ENCODE measurements around the gene LPCAT3.

Gene LPCAT3

DNA sequence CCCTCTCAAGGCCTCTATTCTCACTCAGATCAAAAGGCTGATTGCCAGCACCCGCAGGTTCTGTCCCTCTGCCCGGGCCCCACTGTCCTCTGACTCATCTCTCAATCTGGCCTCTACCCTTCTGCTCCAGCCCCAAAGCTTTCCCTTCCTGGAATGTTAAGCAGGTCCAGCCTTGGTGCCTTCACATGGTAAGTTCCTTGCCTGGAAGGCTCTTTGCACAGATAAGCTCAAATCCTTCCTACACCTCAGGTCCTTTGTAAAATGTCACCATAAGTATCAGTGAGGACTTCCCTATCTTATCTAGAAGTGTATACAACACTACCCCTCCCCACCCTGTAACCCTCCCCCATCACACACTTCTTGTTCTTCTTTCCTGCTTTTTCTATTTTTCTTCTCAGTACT, 22.2 kb downstream of the LPCAT3 start:
- DNase-seq: no peak

DNA sequence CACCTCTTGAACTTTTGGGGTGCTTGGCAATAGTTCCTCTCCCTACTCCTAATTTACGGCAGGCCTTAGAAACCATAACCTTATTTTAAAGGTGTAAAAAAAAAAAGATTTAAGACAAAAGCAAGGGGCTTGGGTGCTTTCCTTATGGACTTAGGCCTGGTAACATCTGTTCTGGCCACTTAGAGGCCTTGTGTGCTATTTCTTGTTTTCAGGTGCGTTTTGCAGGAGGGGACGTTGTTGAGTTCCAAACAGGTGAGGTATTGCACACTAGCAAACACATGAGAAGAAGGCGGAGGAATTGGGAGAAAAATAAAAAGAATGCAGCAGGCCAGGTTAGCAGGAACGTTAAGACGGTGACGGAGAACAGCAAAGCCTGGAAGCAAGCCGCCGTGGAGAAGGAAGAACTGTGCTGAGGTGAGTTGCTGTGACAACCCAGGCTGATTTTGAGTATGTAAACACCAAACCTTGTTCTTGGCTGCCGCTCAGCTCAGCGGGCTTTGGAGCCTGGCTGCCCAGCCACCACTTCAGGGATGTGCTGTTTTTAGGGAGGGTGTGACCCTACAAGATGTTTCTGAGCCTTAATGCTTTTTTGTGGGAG, 30.2 kb downstream of the LPCAT3 start:
- DNase-seq: peak; percentile 48

DNA sequence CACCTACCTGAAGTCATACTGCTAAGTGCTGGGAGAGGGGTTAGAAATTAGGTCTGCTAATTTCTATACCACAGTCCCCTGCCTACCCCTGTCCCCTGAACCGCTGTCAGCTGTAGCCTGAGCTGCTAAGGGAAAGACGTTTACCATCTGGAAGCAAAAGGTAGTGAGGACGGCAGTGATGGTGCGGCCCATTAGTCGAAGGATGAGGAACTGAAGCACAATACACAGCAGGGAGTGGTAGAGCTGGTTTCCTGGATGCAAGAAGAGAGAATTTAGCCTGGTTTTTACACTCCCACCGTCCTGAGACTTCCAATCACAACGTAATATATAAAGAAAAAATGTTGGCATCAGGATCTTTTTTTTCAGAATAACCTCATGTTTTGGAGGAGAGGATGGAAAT, 35.7 kb downstream of the LPCAT3 start:
- no peak for DNase-seq

DNA sequence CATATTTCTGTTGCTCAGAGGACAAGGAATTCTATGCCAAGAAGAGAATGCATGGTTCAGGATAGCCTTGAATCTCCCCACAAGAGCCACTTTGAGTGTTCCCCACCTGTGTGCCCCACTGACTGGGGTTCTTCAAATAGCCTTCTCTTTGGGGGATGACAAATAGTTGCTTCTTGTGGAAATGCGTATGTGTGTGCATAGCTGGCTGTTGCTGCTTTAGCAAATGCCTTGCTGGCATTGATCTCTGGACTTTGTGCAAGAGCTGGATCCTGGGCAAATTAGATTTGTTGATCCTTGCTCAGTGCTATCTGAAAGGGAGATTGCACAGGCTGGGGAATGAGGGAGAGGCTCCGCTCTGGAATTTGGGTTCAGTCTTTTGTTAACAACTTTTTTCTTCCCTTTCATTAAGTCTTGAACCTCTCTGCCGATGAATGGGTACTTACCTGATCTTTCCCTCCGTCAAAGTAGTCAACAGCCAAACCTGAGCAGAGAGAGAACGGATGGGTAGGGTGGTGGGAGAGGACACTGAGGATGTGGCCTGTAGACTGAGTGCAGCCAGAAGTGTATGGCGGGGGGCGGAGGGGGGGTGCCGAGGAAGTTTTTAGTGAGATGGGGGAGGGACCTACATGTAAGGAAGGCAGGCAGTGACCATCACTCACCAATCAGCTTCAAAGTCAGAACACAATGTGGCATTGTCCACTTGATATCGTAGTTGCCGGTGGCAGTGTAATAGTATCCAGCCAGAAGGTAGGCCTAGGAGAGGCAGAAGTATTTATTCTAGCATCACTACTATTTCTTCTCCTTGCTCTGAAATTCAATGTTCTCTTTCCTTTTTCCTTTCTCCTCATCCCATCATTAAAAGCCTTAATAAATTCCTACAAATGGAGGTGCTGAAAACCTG, 36.9 kb downstream of the LPCAT3 start:
- no peak for DNase-seq

DNA sequence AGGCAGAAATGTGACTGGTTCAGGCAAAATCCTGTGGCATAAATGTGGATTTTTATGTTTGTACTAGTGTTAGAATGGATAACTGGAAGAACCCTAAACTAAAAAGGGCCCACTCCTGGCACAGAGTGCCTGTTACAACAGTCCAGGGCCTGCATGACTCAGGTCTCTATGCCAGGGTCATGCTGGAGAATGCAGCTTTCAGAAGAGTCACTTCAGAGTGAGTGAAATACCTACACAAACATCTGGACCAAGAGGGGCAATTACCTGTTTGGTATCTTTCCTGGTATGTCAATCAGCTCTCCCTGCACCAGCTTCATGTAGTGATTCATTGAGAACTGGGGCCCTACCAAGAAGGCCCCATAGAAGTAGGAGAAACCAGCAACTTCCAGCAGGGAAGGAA, 37.5 kb downstream of the LPCAT3 start:
- no peak for DNase-seq

DNA sequence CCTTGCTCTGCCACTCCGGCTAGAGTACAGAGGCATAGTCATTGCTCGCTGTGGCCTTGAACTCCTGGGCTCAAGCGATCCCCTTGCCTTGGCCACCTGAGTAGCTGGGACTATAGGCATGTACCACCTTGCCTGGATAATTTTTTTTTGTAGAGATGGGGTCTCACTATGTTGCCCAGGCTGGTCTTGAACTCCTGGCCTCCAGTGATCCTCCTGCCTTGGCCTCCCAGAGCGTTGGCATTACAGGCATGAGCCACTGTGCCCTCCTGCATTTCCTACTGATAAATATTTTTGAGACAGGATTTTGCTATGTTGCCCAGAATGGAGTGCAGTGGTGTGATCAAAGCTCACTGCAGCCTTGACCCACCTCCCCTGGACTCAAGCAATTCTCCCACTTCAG, 38.2 kb downstream of the LPCAT3 start:
- DNase-seq: no peak

DNA sequence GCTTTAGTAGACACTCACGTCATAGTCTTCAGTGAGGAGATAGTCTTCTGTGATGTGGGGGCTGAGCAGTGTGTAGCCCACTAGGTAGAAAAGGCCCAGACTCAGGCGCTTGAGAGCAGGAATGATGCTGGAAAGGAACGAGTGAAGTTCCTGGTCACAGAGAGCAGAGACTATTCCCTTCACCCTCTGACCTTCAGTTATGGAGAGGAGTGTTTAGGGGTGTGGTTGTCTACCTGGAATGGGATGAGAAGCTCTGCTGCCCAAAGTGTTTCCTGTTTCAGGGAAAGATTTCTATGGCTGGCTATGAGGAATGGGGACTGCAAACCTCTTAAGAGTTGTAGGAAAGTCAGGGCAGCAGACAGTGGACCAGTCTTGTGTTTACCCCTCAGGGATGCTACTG, 38.8 kb downstream of the LPCAT3 start:
- DNase-seq: no peak

DNA sequence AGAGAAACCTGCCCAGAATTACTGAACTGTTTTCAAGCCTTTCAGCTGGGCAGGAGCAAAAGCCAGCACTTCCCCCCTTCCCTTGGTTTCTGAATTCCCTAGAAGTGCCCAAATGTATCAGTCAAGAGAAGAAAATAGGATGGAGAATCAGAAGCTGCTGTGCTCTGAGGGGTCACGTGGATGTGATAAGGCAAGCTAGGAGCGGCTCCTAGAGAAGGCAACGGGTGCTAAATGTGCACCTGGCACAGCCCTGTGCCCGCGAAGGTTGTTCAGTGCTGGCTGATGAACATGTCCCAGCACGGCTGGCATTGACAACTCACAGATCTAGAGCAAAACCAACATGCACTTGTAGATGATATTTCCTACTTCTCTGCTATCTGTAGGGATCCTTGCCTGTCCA, 39.3 kb downstream of the LPCAT3 start:
- DNase-seq: no peak

DNA sequence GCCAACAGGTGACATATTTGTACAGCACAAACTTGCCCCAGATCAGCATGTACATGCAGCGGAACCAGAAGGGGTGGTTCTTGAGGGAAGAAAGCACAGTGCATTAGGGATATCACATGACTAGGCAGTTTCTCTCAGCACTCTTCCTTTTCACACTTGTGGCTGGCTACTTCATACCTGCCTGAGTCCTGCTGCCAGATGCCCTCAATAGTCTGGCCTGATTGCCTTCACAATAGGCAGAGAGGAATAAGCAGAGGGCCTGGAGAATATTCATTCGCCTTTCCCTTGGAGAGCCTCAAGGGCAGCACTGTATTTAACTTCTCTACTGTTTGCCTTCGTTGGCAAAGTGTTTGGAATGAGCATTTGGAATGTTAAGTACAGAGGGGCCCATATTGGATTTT, 39.7 kb downstream of the LPCAT3 start:
- DNase-seq: no peak

DNA sequence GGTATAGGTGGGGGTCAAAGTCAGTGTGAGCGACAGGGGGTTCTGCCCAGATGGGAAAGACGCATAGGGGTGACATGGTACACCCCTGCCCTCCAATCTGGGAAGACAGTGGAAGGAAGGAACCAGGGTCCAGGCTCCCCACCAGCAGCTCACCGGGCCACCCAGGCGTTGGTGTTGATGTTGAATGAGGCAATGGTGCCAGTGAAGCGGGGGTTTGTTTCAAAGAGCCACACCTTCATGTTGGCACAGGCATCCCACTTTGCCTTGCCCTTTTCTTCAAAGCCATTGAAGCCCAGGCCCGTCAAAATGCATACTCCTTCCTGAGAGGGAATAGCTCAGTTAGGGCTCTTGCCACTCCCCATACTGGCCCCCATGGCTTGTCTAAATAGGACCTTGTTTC, 40.1 kb downstream of the LPCAT3 start:
- DNase-seq: no peak

DNA sequence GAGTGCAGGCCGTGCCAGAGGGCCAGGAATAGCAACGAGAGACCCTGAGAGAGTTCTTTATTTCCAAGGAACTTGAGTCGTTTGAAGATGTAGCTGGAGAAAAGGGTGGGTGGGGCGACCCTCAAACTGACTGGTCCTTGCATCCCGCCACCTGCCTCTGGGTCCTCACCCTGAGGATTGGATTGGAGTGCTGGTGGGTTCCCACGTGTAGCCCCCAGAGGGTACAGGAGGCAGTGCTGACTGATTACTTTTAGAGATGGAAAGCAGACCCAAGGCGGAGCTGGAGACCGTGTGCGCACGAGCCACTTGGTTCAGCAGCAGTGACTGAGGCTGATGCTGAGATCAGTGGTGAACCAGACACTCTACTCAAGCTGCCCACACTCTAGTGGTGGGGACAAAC, 40.6 kb downstream of the LPCAT3 start:
- DNase-seq: no peak

DNA sequence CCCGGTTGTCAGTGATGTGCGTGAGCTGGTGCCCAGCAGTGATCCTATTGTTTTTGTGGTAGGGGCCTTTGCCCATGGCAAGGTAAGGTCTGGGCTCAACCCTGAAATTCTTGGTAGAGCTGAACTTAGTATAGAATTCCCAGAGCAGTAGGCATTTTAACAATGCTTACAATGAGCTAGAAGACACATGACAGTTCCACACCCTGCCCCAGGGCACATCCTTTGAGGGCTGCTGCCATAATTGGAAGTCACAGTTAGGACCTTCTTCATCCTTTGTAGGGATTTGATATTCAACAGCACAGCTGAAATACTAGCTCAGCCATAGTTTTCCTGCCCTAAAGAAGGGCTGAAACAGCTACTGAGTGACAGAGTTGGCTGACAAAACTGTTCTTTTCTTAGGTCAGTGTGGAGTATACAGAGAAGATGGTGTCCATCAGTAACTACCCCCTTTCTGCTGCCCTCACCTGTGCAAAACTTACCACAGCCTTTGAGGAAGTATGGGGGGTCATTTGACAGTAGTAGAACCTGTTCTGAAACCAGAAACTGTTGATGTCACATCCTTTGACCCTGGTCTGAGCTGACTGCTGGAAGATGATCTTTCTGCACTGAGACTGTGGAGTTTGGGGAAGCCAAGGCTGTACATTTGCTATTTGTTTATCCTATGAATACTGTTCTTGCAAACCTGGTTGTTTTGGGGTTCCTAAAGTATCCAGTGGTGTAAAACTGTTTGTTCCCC, 42.8 kb downstream of the LPCAT3 start:
- DNase-seq: no peak

DNA sequence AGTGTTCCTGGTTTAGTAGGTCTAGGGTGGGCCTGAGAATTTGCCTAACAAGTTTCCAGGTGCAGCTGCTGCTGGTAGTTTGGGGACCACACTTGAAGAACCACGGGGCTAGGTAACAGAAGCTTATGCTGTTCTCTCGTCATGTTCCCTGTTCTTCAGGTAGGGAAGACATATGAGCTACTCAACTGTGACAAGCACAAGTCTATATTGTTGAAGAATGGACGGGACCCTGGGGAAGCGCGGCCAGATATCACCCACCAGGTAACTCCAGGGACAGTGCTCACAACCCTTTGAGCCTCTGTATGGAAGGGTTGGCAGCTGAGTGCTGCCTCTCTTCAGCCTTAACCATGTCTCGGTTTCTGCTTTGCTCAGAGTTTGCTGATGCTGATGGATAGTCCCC, 44.1 kb downstream of the LPCAT3 start:
- no peak for DNase-seq

DNA sequence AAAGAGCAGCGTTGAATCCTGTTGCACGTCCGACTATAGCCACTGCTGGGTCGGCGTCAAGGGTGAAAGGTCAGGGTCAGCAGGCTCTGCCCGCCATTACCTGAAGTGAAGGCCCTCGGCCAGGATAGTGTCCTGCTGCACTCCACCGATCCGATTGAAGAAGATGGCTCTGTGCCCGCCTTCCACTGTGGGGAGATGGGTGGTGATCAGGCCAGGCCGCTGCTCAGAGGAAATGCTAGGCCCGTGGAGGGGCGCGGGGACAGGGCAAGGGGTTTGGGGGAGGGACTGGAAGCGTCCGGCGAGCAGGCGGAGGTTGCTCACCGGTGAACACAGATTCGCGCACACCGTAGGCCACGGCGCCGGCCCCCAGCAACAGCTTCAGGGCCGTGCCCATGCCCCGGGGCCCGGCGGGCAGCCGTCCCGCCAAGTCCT, 48.2 kb downstream of the LPCAT3 start:
- peak; percentile 64 for DNase-seq

DNA sequence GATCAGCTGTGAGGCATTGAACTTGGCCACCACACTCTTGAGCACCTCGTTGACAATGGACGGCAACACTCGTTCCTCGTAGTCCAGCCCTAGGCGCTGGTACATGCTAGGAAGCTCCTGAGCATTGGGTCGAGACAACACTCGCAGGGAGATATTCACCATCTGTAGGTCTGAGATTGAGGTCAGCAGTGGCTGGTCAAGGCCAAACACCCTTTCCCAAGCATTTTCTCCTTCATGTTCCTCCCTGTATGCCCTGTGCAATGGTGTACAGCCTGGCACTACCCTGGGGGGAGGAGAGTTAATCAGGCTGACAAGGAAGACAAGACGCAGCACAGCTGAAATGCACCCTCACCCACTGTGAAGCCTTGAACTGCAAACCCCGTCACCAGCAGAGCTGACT, 49.9 kb downstream of the LPCAT3 start:
- DNase-seq: no peak

DNA sequence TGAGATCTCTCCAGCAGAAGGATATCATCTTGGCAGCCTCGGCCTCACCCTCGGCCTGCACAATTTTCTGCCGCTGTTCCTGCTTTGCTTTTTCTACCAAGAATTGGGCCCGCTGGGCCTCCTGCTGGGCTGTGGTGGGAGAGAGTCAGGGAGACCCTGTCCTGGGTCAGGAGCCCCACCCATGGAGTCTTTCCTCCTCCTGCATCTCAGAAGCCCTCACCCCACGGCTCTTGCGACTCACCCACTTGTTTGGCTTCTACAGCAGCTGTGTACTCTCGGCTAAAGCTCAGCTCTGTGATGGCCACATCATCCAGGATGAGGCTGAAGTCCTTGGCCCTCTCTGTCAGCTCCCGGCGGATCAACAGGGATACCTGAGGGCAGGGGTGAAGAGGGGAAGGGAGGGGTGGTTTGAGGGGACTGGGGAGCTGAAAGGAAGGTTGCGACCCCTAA, 50.6 kb downstream of the LPCAT3 start:
- DNase-seq: no peak

DNA sequence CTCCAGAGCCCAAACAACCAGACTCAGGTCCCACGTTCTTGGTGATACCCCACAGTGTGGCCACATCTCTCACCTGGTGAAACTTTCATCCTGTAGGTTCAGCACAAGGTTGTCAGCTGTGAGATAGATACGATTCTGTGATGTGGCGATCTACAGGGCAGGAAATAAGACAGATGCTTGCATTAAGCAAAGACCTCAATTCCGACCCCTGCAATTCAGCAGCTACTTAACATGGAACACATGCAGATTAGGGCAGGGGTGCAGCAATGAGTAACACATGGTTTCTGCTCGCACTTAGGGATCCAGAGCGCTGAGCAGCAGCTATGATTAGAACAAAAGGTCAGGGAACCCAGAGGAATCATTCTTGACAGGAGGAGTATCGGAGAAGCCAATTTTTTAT, 51.9 kb downstream of the LPCAT3 start:
- no peak for DNase-seq

DNA sequence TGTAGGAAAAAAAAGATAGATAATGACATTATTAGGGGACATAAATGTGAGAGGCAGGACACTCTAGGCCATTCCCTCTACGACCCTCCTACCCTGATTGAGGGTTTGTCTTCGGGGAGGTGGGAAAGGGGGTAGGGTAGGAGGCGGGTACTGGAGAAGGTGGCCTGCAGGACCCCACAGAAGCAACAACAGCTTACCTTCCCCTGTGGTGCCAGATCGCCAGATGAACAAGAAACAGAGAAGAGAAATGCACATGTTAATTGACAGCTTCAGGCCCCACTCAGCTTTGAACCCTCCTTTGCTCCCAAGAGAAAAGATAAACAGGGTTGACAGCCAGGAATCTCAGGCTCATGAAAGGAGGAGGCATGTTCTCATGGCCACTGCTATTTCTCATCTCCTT, 52.6 kb downstream of the LPCAT3 start:
- no peak for DNase-seq

DNA sequence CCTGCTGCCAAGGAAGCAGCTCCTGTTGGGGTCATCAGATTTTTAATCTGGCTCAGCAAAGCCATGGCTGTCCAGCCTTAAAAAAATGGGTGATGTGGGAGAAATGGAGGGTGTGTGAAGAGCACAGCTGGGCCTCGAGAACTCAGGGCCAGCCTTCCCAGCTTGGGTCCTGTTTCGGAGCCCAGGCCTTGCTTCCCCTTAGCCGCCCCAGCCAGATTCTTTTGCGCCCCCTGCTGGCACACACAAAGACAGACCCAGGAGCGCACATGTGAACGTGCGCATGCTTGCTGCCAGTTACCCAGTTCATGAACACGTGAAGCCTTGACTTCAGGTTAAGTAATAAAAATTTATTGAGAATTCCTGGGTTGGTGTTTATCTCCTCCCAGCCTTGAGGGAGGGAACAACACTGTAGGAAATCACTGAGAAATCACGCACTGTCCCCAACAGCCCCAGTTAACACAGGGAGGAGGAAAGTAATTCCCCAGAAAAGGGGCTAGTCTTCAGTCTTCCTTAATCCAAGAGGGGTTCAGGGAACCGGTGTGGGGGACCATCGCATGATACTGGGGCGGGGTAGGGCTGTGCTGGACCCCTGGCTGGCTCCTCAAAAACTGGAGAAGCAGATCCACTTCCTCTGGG, 53.1 kb downstream of the LPCAT3 start:
- peak; percentile 92 for DNase-seq

DNA sequence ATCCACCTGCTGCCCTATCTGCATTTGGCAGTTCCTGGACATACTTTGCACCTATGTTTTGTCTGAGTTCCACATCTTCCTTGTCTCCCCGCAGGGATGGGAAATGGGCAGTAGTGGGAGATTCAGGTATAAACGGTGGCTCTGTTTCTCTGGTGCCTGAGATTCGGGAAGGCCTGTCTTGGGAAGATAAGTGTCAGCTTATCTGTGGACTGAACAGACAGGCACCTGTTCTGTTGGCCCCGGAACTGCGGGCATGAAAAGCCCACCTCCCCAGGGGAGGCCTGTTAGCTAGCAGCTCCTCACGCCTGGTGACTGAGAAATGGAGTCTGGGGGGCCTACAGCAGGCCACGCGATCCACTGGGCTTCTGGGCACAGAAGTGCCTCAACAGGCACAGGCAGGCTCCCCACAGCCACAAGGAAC, 53.7 kb downstream of the LPCAT3 start:
- no peak for DNase-seq

DNA sequence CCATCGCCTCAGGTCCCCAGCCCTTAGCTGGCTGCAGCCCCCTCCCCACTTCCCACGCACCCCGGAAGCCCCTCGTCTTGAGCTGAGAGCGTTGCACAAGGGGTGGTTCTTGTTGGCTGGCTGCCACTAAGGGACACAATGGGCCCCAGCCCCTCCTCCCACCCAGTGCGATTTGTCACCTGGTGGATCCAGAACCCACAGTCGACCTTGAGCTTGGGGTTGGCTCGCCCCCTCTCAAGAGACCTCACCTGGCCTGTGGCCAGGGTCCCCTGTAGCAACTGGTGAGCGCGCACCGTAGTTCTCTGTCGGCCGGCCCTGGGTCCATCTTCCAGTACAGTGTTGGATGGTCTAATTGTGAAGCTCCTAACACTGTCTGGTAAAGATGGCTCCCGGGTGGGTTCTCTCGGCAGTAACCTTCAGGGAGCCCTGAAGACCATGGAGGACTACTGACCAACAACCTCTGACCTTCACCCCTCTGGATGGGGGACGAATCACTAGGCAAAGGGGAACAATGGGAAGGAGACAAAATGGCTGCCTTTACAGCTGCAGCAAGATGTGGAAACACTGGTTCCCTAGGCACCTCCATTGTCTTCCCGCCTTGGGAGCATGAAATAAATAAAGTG, 54.4 kb downstream of the LPCAT3 start:
- peak; percentile 36 for DNase-seq

DNA sequence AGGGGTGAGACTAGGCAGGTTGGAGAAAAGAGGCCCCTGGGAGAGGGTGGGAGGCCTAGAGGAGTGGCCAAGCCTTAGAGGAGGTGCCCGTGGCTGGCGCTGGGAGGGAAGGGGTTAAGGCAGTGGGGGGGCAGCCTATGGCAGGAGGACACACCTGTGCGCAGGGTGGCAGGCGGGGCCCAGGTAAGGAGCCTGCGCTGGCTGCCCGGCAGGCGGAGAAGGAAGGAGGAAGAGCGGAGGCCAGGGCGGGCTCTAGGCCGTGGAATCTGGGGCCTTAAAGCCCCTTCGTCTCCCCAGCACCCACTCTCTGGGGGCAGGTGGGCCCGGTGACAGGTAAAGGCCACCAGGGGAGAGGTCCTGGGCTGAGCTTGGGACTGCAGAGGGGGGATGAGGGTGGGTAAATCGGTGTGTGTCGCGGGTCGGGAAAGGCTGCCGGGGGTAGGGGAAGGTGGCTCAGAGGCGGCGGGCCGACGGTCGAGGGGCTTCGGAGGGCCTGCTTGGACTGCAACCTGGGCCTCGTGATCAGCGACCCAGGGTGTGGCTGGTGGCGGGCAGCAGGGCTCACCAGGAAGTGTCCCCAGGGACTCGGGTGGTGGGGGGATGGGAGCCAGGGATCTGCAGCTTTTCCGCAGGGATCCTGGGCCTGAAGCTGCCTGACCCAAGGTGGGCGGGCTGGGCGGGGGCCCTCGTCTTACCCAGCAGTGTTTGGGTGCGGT, 55.1 kb downstream of the LPCAT3 start:
- peak; percentile 43 for DNase-seq

Data from femur (tissue), 1 donor.